ENCODE results near the gene ZDHHC24.

Gene ZDHHC24

GRCh38 chr11:66570850-66571180 is 25.0 kb upstream of the ZDHHC24 start:
- peaks cover 5% of the 10 kb centered on the region for H3K4me1 Mint-ChIP-seq
- H3K36me3 Mint-ChIP-seq, result no peaks in the 10 kb centered on the region
- no peaks in the 10 kb centered on the region for H3K9me3 Mint-ChIP-seq
- ATAC-seq (no peak), DNase-seq (ENCODE audit: low spot score in 2 of 2) (no peak)
- no peak overlapping the region for H3K27ac Mint-ChIP-seq
- H3K4me3 Mint-ChIP-seq, result no peak overlapping the region

- no peak for ATAC-seq
- Mint-ChIP-seq H3K27ac (no peak overlapping the region), H3K4me1 (peaks cover 5% of the 10 kb centered on the region), H3K36me3 (no peaks in the 10 kb centered on the region), H3K9me3 (no peaks in the 10 kb centered on the region), H3K4me3 (no peak overlapping the region)
- no peak for DNase-seq (ENCODE audit: low spot score in 2 of 2)
Observed at GRCh38 chr11:66570079-66570849, 24.4 kb upstream of the ZDHHC24 start.

DNA sequence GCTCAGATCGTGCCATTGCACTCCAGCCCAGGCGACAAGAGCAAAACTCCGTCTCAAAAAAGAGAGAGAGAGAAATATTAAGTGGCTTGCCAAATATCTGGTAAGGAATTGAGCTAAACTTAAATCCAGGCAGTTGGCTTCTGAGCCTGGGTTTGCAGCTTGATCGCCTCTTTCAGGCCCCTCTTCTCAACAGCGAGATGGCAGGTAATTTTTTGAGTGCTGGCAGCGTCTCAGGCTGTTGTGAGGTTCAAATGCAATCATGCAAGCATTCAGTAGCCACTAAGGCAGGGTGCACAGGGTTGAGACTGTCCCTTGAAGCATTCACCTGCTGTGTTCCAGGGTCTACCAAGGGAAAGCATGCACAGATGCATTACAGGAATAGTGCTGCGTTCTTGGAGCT is 23.2 kb upstream of the ZDHHC24 start:
- DNase-seq (ENCODE audit: low spot score in 2 of 2), result no peak
- no peak for ATAC-seq
- Mint-ChIP-seq H3K4me3 (peak overlapping the region; percentile 67), H3K27ac (peak overlapping the region; percentile 40), H3K4me1 (peaks cover 5% of the 10 kb centered on the region), H3K36me3 (no peaks in the 10 kb centered on the region), H3K9me3 (no peaks in the 10 kb centered on the region)

DNA sequence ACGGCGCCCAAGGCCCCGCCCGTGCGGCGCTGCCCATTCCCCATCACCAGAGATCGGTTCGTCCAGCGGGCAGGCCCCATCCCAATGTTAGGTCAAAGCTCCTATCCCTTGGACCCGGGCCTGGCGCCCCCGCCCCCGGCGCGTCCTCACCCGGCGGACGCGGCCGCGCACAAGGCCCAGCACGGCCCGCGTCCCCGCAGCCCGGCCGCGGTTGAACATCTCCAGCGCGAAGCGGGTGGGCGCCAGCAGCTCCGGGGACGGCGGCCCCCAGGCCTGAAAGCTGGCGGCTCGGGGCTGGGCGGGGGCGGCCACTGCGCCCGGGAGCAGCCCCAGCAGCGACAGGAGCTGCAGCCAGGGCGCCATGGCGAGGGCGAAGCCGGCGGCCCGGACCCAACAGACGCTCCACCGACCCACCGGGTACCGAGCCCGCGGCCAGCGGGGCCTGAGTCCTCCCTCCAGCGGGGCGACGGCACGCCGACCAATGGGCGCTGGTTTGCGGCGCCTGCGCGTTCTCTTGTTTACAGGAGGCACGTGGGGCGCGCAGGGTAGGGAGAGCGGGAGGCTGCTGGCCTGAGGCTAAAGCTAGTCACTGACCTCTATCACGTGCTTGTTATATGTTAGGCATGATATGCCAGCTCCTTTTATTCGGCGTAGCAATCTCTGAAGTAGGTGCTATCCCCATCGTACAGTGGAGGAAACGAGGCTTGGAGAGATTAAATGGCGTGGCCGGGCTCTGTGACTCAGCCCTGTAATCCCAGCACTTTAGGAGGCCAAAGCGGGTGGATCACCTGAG is 22.5 kb upstream of the ZDHHC24 start, which contains the start of gene CTSF:
TSS of gene CTSF (minus strand) at position 483 of the 793 bp plus-strand sequence. CDS start at position 363, 120 bp downstream.
- peak within 1 kb of the TSS; percentile 67 for H3K4me3 Mint-ChIP-seq
- H3K9me3 Mint-ChIP-seq, result no peaks in the 10 kb centered on the region
- H3K4me1 Mint-ChIP-seq, result peaks cover 5% of the 10 kb centered on the region
- peak; percentile 92 for ATAC-seq
- H3K36me3 Mint-ChIP-seq, result no peaks in the 10 kb centered on the region
- peak within 1 kb of the TSS; percentile 40 for H3K27ac Mint-ChIP-seq
- DNase-seq (ENCODE audit: low spot score in 2 of 2), result peak; percentile 58 to 81

DNA sequence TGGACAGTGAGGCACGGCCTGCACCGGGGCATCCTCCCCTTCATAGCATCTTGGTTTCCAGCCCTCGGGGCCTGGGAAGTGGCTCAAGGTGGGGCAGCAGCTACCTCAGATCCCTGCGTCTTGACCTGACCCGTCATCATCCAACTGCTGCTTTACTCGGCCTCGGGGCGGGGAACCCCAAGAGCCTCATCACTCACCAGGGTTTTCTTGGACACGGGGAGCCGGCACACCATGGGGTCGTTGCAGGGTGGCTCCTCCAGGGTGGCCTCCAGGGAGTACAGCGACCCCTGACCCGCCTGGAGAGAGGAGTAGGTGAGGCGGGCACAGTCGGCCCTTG is 21.9 kb upstream of the ZDHHC24 start:
- Mint-ChIP-seq H3K36me3 (no peaks in the 10 kb centered on the region), H3K27ac (no peak overlapping the region)
- peak; percentile 3 for ATAC-seq

GRCh38 chr11:66566221-66566620 is 20.4 kb upstream of the ZDHHC24 start:
- Mint-ChIP-seq H3K36me3 (no peaks in the 10 kb centered on the region), H3K4me1 (peaks cover 5% of the 10 kb centered on the region), H3K27ac (peak overlapping the region; percentile 17), H3K9me3 (no peaks in the 10 kb centered on the region), H3K4me3 (no peak overlapping the region)
- DNase-seq (ENCODE audit: low spot score in 2 of 2) (no peak), ATAC-seq (no peak)

More for the DNA sequence above, 21.9 kb upstream of the ZDHHC24 start:
- H3K4me1 Mint-ChIP-seq, result peaks cover 5% of the 10 kb centered on the region
- DNase-seq (ENCODE audit: low spot score in 2 of 2), result no peak
- H3K4me3 Mint-ChIP-seq, result peak overlapping the region; percentile 67
- no peaks in the 10 kb centered on the region for H3K9me3 Mint-ChIP-seq

DNA sequence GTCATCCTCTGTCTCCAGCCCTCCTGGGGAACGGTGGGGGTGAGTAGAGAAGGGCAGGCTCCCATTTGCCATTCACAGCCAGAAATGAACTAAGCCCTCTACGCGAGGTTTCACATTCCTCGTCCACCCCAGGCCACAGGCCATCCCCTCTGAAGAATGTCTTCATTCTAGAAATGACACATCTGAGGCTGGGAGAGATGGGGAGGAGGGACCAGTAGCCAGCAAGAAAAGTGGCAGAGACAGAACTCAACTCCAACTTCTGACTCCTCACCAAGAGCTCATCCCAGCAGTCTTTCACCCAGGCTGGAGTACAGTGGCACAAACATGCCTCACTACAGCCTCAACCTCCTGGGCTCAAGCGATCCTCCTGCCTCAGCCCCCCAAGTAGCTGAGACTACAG is 19.1 kb upstream of the ZDHHC24 start:
- Mint-ChIP-seq H3K4me3 (no peak overlapping the region), H3K9me3 (no peaks in the 10 kb centered on the region)

DNA sequence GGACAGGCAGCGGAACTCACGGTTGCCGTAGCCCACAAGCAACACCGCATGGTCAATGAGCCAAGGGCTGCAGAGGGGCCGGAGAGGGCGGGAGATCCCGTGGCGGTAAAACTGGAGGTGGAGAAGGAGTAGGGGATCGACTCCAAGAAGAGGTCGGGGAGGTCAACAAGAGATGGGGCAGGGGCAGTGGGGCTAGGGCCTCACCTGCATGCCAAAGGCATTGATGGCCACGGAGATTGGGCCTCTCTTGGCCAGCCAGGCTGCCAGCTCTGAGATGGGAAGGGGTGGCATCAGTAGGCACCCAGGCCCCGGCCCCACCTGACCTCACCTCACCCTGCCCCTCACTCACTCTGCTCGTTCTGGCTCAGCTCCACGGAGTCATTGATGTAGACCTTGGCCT is 18.7 kb upstream of the ZDHHC24 start:
- no peak overlapping the region for H3K27ac Mint-ChIP-seq
- H3K4me1 Mint-ChIP-seq, result peaks cover 5% of the 10 kb centered on the region
- no peaks in the 10 kb centered on the region for H3K9me3 Mint-ChIP-seq
- no peak for DNase-seq (ENCODE audit: low spot score in 2 of 2)
- no peak for ATAC-seq
- no peaks in the 10 kb centered on the region for H3K36me3 Mint-ChIP-seq
- H3K4me3 Mint-ChIP-seq, result no peak overlapping the region

More for the DNA sequence above, 19.1 kb upstream of the ZDHHC24 start:
- ATAC-seq (no peak), DNase-seq (ENCODE audit: low spot score in 2 of 2) (no peak)
- Mint-ChIP-seq H3K4me1 (peaks cover 5% of the 10 kb centered on the region), H3K36me3 (no peaks in the 10 kb centered on the region), H3K27ac (no peak overlapping the region)

- peaks cover 5% of the 10 kb centered on the region for H3K4me1 Mint-ChIP-seq
- no peaks in the 10 kb centered on the region for H3K36me3 Mint-ChIP-seq
- ATAC-seq, result no peak
Observed at GRCh38 chr11:66563832-66564231, 18.0 kb upstream of the ZDHHC24 start.

GRCh38 chr11:66562907-66563583 is 17.2 kb upstream of the ZDHHC24 start:
- no peak overlapping the region for H3K4me3 Mint-ChIP-seq
- no peak for DNase-seq (ENCODE audit: low spot score in 2 of 2)
- no peaks in the 10 kb centered on the region for H3K4me1 Mint-ChIP-seq
- no peak overlapping the region for H3K27ac Mint-ChIP-seq
- no peaks in the 10 kb centered on the region for H3K36me3 Mint-ChIP-seq
- no peak for ATAC-seq
- no peaks in the 10 kb centered on the region for H3K9me3 Mint-ChIP-seq

More at GRCh38 chr11:66563832-66564231, 18.0 kb upstream of the ZDHHC24 start:
- Mint-ChIP-seq H3K9me3 (no peaks in the 10 kb centered on the region), H3K4me3 (no peak overlapping the region), H3K27ac (no peak overlapping the region)
- DNase-seq (ENCODE audit: low spot score in 2 of 2), result no peak

DNA sequence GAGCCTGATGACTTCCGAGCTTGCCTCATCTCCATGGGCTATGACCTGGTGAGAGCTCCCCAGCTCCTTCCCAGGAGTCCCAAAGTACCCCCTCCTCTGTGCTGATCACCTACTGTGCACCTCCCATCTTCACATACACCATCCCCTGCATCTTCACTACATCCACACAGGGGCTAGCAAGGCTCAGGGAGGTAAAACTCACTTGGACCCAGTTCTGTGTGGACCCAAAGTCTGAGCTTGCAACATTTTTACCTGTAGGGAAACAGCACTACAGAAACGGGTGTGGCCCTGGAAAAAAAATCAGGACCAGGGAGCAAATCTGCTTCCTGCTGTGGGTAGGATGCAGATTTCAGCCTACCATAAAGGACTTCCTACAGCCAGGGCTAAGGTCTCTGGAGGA is 16.4 kb upstream of the ZDHHC24 start:
- H3K4me1 Mint-ChIP-seq, result no peaks in the 10 kb centered on the region
- H3K4me3 Mint-ChIP-seq, result no peak overlapping the region
- H3K27ac Mint-ChIP-seq, result no peak overlapping the region
- ATAC-seq (no peak), DNase-seq (ENCODE audit: low spot score in 2 of 2) (no peak)
- no peaks in the 10 kb centered on the region for H3K36me3 Mint-ChIP-seq
- no peaks in the 10 kb centered on the region for H3K9me3 Mint-ChIP-seq

DNA sequence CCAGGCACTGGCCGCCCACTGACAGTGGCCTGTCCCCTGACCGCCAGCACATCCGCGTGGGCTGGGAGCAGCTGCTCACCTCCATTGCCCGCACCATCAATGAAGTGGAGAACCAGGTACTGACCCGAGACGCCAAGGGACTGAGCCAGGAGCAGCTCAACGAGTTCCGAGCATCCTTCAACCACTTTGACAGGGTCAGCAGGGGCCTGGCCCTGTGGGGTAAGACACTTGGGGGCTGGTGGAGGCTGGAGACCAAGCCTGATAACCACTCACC is 16.1 kb upstream of the ZDHHC24 start:
- Mint-ChIP-seq H3K27ac (no peak overlapping the region), H3K36me3 (no peaks in the 10 kb centered on the region)
- no peak for ATAC-seq

DNA sequence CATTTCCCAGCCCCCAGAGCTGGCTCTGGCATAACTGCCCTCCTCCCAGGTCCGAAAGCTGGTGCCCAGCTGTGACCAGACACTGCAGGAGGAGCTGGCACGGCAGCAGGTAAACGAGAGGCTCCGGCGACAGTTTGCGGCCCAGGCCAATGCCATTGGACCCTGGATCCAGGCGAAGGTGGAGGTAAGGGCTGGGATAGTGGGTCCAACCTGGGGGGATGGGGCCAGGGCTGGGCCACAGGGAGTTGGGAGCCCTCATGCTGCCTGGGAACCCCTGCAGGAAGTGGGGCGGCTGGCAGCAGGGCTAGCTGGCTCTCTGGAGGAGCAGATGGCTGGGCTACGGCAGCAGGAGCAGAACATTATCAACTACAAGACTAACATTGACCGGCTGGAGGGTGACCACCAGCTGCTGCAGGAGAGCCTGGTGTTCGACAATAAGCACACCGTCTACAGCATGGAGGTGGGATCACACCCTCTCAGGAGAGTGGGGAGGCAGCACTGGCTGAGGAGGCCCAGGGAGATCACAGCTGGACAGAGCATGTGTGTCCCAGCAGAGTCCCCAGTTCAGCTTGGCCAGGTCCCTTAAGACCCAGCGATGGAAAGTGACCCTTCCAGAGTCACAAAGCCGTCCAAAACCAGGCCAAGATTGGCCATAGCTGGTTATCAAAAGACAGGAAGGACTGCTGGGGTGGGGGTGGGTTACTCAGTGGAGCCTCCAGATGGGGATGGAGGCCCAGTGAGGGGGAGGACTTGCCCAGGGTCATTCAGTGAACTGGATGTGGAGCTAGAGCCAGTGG is 15.5 kb upstream of the ZDHHC24 start:
- H3K27ac Mint-ChIP-seq, result peak overlapping the region; percentile 74
- H3K9me3 Mint-ChIP-seq, result no peaks in the 10 kb centered on the region
- H3K4me3 Mint-ChIP-seq, result no peak overlapping the region
- DNase-seq (ENCODE audit: low spot score in 2 of 2) (no peak), ATAC-seq (no peak)
- no peaks in the 10 kb centered on the region for H3K36me3 Mint-ChIP-seq
- H3K4me1 Mint-ChIP-seq, result no peaks in the 10 kb centered on the region

More for the DNA sequence above, 16.1 kb upstream of the ZDHHC24 start:
- Mint-ChIP-seq H3K4me1 (no peaks in the 10 kb centered on the region), H3K4me3 (no peak overlapping the region), H3K9me3 (no peaks in the 10 kb centered on the region)
- no peak for DNase-seq (ENCODE audit: low spot score in 2 of 2)

DNA sequence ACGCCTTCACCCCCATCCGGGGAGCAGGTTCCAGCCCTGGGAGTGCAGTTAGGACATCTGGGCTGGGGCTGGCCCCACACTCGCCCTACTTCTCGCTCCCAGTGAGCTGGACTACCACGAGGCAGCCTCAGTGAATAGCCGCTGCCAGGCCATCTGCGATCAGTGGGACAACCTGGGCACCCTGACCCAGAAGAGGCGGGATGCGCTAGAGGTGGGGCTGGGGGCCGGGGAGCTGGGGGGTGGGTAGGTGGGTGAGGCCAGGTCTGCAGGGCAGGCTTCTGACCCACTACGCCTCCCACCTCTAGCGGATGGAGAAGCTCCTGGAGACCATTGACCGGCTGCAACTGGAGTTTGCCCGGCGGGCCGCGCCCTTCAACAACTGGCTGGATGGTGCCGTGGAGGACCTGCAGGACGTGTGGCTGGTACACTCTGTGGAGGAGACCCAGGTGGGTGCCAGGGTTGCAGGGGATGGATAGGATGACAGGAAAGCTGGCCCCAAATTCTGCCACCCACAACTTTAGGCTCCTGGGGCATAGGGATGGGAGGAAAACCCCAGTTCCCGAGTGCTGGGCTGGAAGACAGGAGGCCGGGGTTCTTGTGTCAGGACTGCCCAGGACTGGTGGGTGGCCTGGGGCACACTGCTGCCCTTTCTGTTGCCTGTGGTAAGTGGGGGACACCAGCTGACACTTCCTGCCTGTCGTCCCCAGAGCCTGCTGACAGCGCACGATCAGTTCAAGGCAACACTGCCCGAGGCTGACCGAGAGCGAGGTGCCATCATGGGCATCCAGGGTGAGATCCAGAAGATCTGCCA is 14.2 kb upstream of the ZDHHC24 start:
- no peaks in the 10 kb centered on the region for H3K4me1 Mint-ChIP-seq
- no peaks in the 10 kb centered on the region for H3K36me3 Mint-ChIP-seq
- DNase-seq (ENCODE audit: low spot score in 2 of 2) (no peak), ATAC-seq (no peak)
- H3K4me3 Mint-ChIP-seq, result no peak overlapping the region
- H3K27ac Mint-ChIP-seq, result no peak overlapping the region
- no peaks in the 10 kb centered on the region for H3K9me3 Mint-ChIP-seq
